NCI-H2171 (cell line): ENCODE data around the gene HAUS3.
"Not testable (repeated sequence)": the region's sequence is repeated elsewhere in the genome, so short reads cannot be mapped to it uniquely, and the experiment has no call there.

Source experiments
- DNase-seq: peaks from one replicate; lab custom pipeline; 2025; lab: John Stamatoyannopoulos, UW

HAUS3 gene

DNA sequence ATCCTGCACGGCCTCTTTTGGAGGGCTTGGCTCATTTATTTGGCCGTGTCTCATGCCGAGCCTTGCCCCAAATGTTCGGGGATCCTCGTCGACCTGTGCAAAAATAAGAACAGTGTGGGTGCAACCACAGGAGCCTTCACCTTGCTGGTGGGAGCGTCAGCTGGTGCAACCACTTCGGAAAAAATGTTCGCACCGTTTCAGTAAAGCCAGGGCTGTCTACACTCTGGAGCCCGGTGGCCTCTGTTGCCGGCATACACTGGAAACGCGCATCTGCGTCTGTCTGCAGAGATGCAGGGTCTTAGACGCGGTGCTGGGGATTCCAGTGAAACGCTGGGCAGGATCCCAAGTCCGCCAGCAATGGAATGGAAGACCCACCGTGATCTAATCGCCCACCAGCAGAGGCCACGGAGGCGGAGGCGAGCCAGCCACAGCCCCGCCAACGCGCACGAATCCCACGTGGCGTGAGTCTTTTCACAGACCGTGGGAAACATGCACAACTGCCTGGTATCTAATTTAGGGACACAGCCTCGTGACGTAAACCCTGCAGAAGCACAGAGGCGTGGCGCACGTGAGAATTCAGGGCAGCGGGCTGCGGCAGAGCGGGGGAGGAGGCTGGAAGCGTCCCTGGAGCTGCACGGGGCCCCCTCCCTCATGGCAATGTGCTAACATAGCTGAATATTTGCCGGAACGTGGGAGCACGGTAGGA lies 33.8 kb upstream of the HAUS3 start:
- DNase-seq = no peak

DNA sequence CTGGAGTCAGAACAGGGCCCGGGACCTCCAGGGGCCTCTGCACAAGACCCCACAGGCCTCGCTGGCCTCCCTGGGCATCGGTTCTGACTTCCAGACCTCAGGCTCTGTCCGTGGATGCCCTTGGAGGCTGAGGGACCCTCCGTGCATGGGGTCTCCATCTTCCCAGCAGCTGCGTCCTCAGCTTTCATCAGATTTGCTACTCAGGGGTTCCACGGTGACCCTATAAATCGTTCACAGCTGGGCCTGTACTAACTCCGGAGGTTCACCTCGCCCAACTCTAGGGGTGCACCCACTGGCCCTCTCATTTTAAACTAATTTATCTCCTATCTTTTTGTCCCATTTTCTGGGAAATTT lies 33.1 kb upstream of the HAUS3 start:
- DNase-seq = not testable (repeated sequence)

- DNase-seq = no peak
Observed at GRCh38 chr4:2274320-2275043, 32.6 kb upstream of the HAUS3 start.

DNA sequence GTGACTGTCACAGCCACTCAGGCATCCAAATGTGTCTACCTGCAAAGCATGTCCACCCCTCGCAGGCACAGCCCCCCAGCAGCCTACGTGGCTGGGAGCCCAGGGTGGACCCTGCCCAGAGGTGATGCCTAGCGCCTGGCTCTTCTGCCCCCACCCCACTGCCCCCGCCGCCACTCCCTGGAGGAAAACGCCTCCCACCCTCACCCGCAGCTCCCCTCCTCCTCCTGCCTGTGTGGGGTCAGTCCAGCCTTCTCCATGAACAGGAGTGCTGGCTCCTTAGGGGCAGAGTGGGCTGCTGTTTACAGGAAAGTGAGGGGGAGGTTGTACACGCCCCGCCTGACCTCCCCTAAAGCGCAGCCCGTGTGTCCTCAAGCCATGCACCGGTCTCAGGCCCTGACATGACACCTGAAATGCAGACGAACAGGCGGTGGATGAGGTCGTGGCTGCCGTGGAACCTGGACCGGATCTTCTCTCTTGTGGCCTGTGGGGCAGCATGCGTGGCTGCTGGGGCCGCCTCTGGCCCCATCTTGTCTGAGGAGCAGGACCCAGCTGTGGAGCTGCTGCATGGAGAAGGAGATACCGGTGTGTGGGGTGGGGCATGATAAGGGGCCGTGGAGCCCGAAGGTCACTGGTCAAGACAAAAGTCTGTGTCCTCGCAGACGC lies 31.9 kb upstream of the HAUS3 start:
- no peak for DNase-seq

GRCh38 chr4:2273221-2273620 lies 31.3 kb upstream of the HAUS3 start:
- DNase-seq = no peak

DNA sequence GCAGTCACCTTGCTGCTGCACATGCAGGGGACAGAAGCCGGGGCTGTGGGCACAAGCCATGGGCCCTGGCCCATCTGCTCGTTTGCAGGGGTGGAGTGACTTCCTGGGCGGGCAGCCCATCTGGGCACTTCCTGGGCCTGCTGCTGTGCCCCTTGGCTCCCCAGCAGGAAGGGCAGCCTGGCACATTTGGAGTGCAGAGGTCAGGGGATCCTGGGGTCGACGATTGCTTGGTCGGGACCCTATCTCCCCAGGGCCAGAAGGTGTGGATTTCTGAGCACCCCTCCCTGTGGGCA lies 30.9 kb upstream of the HAUS3 start:
- DNase-seq = no peak

GRCh38 chr4:2272026-2272827 lies 30.3 kb upstream of the HAUS3 start:
- no peak for DNase-seq

- DNase-seq = no peak
Observed at GRCh38 chr4:2271279-2272025, 29.5 kb upstream of the HAUS3 start.

GRCh38 chr4:2270341-2271165 lies 28.6 kb upstream of the HAUS3 start:
- no peak for DNase-seq

GRCh38 chr4:2269618-2270163 lies 27.8 kb upstream of the HAUS3 start:
- DNase-seq = no peak

- DNase-seq = no peak
Observed at GRCh38 chr4:2269206-2269531, 27.2 kb upstream of the HAUS3 start.

DNA sequence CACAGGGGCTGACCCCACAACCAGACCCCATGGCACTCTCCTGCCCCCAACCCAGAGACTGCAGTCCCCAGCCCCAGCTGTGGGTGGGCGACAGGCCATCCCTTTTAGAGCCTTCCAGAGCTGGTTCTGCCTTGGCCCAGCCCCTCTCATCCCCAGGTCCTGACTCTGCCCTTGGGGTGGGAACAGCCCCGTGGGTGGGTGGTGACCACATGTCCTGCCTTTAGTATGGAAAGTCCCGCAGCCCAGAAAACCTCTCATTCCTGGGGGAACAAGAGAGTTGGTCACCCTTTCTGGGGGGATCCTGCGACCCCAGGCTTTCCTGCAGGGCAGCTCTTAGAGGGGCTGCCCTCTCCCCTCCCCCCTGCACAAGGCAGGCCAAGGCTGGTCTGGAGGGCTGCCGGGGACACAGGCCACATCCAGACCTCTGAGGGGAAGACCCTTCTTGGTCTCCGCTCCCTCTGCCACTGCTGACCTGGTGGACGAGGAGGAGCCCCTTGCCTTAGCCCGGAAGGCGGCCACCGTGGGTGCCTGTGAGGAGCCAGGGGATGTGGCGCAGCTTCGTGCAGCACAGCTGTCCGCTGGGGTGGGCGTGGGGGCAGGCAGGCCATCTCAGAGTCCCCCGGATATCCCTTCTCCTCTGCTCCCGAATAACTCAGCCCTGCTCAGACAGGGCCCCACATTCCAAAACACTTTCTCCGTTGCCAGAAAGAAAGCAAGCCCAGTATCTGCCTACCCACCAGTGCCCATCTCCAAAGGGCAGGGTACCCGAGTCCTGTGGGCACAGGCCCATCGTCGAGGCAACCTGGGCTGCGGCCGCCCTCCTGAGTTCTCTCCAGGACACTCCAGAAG lies 26.7 kb upstream of the HAUS3 start:
- DNase-seq = no peak

DNA sequence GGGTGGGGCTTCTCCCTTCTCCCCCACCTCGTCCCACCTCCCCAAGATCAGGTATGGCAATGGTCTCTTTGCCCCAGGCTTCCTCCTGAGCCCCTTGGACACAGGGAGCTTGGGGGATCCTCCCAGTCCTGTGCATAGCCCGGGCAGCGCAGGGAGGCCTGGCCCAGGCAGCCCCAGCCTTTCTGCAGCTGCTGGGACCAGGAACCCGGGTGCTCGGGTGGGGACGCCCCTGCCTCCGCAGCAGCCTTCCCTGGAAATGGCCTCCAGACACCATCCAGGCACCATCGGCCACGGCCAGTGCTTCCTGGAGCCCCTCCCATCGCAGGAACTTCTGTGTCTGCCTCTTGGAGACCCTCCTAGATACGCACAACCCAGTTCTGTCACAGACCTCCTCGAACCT lies 25.9 kb upstream of the HAUS3 start:
- DNase-seq = no peak

DNA sequence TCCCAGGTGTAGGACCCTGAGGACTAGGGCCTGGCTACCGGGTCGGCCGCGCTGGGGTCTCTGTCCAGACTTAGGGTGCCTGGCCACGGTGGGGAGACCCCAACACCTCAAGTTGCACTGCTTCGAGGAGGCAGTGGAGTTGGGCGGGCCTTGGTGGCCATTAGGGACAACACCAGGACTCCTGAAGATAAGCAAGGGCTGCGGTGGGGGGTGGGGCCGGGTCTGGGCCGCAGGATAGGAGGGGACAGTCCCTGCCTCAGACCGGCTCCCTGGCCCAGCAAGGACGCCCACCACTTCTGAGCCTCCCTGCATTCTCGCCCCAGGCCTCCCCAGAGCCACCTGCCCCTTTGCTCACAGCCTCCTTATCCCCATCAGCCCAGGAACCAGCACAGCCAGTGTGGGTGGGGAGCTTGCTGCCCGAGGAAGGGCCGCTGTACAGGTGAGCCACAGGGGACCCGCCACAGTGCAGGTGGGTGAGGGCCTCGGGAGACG lies 25.4 kb upstream of the HAUS3 start:
- no peak for DNase-seq

DNA sequence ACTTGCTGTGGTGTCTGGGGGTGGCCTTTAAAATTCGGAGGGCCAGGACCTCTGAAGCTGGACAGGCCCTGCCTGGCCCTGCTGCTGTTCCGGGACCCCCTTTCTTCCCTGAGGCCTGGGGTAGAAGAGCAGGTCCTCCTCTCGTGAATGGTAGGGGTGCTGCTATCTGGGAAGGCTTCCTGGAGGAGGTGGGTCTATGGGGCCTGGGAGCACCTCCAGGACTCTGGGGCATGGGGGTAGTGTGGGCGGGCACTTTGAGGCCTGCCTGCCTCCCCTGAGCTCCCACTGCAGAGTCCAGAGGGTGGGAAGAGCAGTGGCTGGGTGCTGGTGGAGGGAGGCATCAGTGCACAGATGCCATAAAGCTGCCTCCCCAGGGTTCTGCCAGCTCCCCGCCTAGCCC lies 24.9 kb upstream of the HAUS3 start:
- DNase-seq = no peak

- DNase-seq = no peak
Observed at GRCh38 chr4:2266181-2266580, 24.3 kb upstream of the HAUS3 start.

GRCh38 chr4:2265113-2266110 lies 23.5 kb upstream of the HAUS3 start:
- no peak for DNase-seq

DNA sequence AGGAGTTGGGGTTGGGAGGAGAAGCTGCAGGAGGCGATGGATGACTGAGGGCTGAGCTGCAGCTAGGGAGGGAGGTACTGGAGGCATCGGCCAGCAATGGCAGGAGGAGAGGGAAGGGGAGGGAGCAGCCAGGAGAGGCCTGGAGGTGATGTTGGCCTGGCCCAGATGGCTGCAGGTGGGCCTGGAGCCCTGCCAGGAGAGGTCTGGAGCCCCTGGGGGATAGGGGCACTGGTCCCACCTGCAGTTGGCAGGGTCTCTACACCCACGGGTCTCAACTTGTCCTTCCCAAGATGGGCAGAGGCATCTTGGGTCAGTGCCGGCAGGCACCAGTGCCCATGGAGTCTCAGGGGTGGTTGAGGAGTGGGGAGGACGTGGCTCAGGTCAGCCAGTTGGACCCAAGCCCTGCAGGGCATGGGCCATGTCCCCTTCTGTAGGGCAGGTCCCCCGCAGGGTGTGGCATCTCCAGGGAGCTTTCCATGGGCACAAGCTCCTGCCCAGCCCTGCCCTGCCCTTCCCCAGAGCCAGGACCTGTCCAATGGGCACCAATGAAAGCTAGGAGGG lies 22.6 kb upstream of the HAUS3 start:
- DNase-seq = no peak
